H1 (cell line): ENCODE measurements around the gene ARHGEF6. TPM values are rescaled to one million over a fixed set of nuclear protein-coding genes. Genes with fewer than 3 reads are reported as not detected.

Source experiments
- BCL11A ChIP-seq, 2 experiments: IDR thresholded peaks; one replicate each; pipeline ENCODE4 v1.6.1; 2011; ENCODE audit warnings: low read depth in 2 of 2, low read length in 2 of 2, mild to moderate bottlenecking in 2 of 2
- CBX8 ChIP-seq: fragments of 300-800, 300-1000 bp; sonication (generic); IDR thresholded peaks from 2 replicates; pipeline ENCODE4 v1.7.1; 2016; ENCODE audit warnings: low read depth, low read length, borderline replicate concordance
- CHD2 ChIP-seq: IDR thresholded peaks from 2 replicates; pipeline ENCODE4 v1.6.1; 2012; ENCODE audit warnings: low read length, improper control_type of control experiment
- EP300 ChIP-seq, 2 experiments: IDR thresholded peaks; 1 replicate in 1 of 2; 2 replicates in 1 of 2; pipeline ENCODE4 v1.6.1; 2011 to 2012; ENCODE audit warnings: low read depth in 2 of 2, low read length in 2 of 2, mild to moderate bottlenecking in 2 of 2, borderline replicate concordance in 1 of 2, inconsistent platforms in 1 of 2, moderate library complexity in 1 of 2
- GABPA ChIP-seq: IDR thresholded peaks from 2 replicates; pipeline ENCODE4 v1.6.1; 2011; ENCODE audit warnings: mild to moderate bottlenecking, low read length, moderate library complexity, borderline replicate concordance; ENCODE audit not compliant: insufficient read depth
- HDAC6 ChIP-seq: IDR thresholded peaks from one replicate; pipeline ENCODE4 v1.7.1; 2012; ENCODE audit warnings: low read depth, mild to moderate bottlenecking, inconsistent platforms, low read length, moderate library complexity
- JUND ChIP-seq: IDR thresholded peaks from 2 replicates; pipeline ENCODE4 v1.6.1; 2011; ENCODE audit warnings: mild to moderate bottlenecking, improper control_type of control experiment, low read length
- KDM4A ChIP-seq: IDR thresholded peaks from one replicate; pipeline ENCODE4 v1.7.1; 2012; ENCODE audit warnings: low read depth, mild to moderate bottlenecking, moderate library complexity, low read length, inconsistent platforms; ENCODE audit not compliant: severe bottlenecking
- MAFK ChIP-seq: IDR thresholded peaks from 2 replicates; pipeline ENCODE4 v1.6.1; 2012; ENCODE audit warnings: low read depth, mild to moderate bottlenecking, improper control_type of control experiment, low read length
- NRF1 ChIP-seq: IDR thresholded peaks from 2 replicates; pipeline ENCODE4 v1.6.1; 2011; ENCODE audit warnings: mild to moderate bottlenecking, low read depth, low read length, improper control_type of control experiment
- SP1 ChIP-seq: IDR thresholded peaks from 2 replicates; pipeline ENCODE4 v1.6.1; 2011; ENCODE audit warnings: low read depth, low read length
- TCF12 ChIP-seq: IDR thresholded peaks from 2 replicates; pipeline ENCODE4 v1.6.1; 2011; ENCODE audit warnings: low read depth, mild to moderate bottlenecking, low read length
- polyA plus RNA-seq, 7 experiments: library from polyadenylated mRNA; depleted of rRNA in 3 of 7; stranded (reverse) in 5 of 7; unstranded in 2 of 7; fragments of >200 nt in 5 of 7; fragments of 200-250 nt in 2 of 7; gene quantifications; 1 replicate in 5 of 7; 2 replicates in 1 of 7; 4 replicates in 1 of 7; pipeline versions ENCODE4 v1.2.1 to v1.2.3, GENCODE V29; 2011 to 2013; ENCODE audit warnings: missing spikeins in 2 of 7, mixed read lengths in 2 of 7
- total RNA-seq: library from RNA; stranded (reverse); fragmentation: NEBNext Ultra II Directional; extraction: Animal tissue kit (Norgen Biotek cat#: 25700); gene quantifications from 2 replicates; pipeline ENCODE4 v1.2.1, GENCODE V29; 2021
- TF ChIP-seq, protein P1 (sequence below): fragments of 300-600 bp; sonication (generic); IDR thresholded peaks from 2 replicates; pipeline ENCODE4 v1.7.1; 2012; ENCODE audit warnings: low read length, moderate library complexity, mild to moderate bottlenecking, inconsistent platforms; ENCODE audit not compliant: insufficient replicate concordance

ARHGEF6 gene
- total and polyA plus RNA-seq, 2 of the 8 experiments (the other 6 are each of a cell fraction or from before 2014, with no cell fraction given) = 3.6 to 3.7 TPM

DNA sequence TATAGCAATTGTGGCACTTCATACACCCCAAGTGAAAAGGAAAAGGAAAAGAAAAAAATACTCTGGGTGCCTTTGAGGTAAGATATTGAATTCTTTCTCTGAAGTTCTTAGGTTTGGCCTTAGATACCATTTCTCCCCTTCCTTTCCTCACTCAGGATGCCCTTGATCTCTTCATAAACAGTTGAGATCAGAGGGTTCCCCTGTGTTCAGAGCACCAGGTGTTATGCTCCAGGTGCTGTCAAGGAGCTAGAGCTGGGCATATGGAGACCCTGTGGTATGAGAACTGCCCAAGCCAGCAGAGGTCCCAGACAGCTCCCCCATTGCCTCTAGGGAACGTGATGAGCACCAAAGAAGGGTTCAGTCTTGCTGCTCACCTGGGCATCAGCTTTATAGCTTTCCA is 149.9 kb downstream of the ARHGEF6 start (continued):
- TF ChIP-seq, protein P1, sequence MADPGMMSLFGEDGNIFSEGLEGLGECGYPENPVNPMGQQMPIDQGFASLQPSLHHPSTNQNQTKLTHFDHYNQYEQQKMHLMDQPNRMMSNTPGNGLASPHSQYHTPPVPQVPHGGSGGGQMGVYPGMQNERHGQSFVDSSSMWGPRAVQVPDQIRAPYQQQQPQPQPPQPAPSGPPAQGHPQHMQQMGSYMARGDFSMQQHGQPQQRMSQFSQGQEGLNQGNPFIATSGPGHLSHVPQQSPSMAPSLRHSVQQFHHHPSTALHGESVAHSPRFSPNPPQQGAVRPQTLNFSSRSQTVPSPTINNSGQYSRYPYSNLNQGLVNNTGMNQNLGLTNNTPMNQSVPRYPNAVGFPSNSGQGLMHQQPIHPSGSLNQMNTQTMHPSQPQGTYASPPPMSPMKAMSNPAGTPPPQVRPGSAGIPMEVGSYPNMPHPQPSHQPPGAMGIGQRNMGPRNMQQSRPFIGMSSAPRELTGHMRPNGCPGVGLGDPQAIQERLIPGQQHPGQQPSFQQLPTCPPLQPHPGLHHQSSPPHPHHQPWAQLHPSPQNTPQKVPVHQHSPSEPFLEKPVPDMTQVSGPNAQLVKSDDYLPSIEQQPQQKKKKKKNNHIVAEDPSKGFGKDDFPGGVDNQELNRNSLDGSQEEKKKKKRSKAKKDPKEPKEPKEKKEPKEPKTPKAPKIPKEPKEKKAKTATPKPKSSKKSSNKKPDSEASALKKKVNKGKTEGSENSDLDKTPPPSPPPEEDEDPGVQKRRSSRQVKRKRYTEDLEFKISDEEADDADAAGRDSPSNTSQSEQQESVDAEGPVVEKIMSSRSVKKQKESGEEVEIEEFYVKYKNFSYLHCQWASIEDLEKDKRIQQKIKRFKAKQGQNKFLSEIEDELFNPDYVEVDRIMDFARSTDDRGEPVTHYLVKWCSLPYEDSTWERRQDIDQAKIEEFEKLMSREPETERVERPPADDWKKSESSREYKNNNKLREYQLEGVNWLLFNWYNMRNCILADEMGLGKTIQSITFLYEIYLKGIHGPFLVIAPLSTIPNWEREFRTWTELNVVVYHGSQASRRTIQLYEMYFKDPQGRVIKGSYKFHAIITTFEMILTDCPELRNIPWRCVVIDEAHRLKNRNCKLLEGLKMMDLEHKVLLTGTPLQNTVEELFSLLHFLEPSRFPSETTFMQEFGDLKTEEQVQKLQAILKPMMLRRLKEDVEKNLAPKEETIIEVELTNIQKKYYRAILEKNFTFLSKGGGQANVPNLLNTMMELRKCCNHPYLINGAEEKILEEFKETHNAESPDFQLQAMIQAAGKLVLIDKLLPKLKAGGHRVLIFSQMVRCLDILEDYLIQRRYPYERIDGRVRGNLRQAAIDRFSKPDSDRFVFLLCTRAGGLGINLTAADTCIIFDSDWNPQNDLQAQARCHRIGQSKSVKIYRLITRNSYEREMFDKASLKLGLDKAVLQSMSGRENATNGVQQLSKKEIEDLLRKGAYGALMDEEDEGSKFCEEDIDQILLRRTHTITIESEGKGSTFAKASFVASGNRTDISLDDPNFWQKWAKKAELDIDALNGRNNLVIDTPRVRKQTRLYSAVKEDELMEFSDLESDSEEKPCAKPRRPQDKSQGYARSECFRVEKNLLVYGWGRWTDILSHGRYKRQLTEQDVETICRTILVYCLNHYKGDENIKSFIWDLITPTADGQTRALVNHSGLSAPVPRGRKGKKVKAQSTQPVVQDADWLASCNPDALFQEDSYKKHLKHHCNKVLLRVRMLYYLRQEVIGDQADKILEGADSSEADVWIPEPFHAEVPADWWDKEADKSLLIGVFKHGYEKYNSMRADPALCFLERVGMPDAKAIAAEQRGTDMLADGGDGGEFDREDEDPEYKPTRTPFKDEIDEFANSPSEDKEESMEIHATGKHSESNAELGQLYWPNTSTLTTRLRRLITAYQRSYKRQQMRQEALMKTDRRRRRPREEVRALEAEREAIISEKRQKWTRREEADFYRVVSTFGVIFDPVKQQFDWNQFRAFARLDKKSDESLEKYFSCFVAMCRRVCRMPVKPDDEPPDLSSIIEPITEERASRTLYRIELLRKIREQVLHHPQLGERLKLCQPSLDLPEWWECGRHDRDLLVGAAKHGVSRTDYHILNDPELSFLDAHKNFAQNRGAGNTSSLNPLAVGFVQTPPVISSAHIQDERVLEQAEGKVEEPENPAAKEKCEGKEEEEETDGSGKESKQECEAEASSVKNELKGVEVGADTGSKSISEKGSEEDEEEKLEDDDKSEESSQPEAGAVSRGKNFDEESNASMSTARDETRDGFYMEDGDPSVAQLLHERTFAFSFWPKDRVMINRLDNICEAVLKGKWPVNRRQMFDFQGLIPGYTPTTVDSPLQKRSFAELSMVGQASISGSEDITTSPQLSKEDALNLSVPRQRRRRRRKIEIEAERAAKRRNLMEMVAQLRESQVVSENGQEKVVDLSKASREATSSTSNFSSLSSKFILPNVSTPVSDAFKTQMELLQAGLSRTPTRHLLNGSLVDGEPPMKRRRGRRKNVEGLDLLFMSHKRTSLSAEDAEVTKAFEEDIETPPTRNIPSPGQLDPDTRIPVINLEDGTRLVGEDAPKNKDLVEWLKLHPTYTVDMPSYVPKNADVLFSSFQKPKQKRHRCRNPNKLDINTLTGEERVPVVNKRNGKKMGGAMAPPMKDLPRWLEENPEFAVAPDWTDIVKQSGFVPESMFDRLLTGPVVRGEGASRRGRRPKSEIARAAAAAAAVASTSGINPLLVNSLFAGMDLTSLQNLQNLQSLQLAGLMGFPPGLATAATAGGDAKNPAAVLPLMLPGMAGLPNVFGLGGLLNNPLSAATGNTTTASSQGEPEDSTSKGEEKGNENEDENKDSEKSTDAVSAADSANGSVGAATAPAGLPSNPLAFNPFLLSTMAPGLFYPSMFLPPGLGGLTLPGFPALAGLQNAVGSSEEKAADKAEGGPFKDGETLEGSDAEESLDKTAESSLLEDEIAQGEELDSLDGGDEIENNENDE = no peak
- TF ChIP-seq SP1 (no peak), CBX8 (no peak), MAFK (no peak), BCL11A (IDR thresholded peaks at IDR 0.05; ENCODE audit: low read depth in 2 of 2, low read length in 2 of 2) (no peak), JUND (no peak), GABPA (no peak), HDAC6 (no peak), EP300 (IDR thresholded peaks at IDR 0.05; ENCODE audit: borderline replicate concordance in 1 of 2, low read depth in 2 of 2, low read length in 2 of 2) (no peak), CHD2 (no peak), TCF12 (no peak), KDM4A (no peak), NRF1 (no peak)
